Neuronal stem cell (in vitro differentiated cells): ENCODE results near the gene CDH11.

Source experiments
- DNase-seq: peaks from one replicate; pipeline ENCODE4 v3.0.0-alpha.2; 2013; ENCODE audit warnings: low spot score
- H2AFZ ChIP-seq: one replicate; pipeline ENCODE4 v1.6.1; 2013; ENCODE audit warnings: mild to moderate bottlenecking, low read length, inconsistent platforms
- H2AK5ac ChIP-seq: 2 replicates; pipeline ENCODE4 v1.6.1; 2013; ENCODE audit warnings: low read depth, mild to moderate bottlenecking, inconsistent platforms, low read length, moderate library complexity, mixed read lengths
- H2BK120ac ChIP-seq: 2 replicates; pipeline ENCODE4 v1.6.1; 2013; ENCODE audit warnings: low read depth, mild to moderate bottlenecking, inconsistent platforms, low read length, moderate library complexity, mixed read lengths
- H2BK12ac ChIP-seq: one replicate; pipeline ENCODE4 v1.6.1; 2013; ENCODE audit warnings: low read length, inconsistent platforms
- H2BK15ac ChIP-seq: 2 replicates; pipeline ENCODE4 v1.6.1; 2013; ENCODE audit warnings: mild to moderate bottlenecking, low read length, inconsistent platforms, mixed read lengths
- H2BK5ac ChIP-seq: one replicate; pipeline ENCODE4 v1.6.1; 2013; ENCODE audit warnings: inconsistent platforms, mild to moderate bottlenecking, low read length, moderate library complexity
- H3K14ac ChIP-seq: one replicate; pipeline ENCODE4 v1.6.1; 2013; ENCODE audit warnings: low read length, inconsistent platforms
- H3K18ac ChIP-seq: 2 replicates; pipeline ENCODE4 v1.6.1; 2013; ENCODE audit warnings: low read length, inconsistent platforms
- H3K23ac ChIP-seq: 2 replicates; pipeline ENCODE4 v1.6.1; 2013; ENCODE audit warnings: low read depth, mild to moderate bottlenecking, mixed read lengths, low read length, inconsistent platforms; ENCODE audit not compliant: poor library complexity
- H3K27ac ChIP-seq: replicated peaks from 3 replicates; pipeline ENCODE4 v1.5.1; 2013; ENCODE audit warnings: low read length, inconsistent platforms
- H3K27me3 ChIP-seq, 3 experiments: 2 replicates each; pipeline ENCODE4 v1.6.1; 2013; ENCODE audit warnings: low read length in 3 of 3, mild to moderate bottlenecking in 2 of 3, inconsistent platforms in 1 of 3, low read depth in 1 of 3, mixed read lengths in 1 of 3, moderate library complexity in 1 of 3; ENCODE audit not compliant: control insufficient read depth in 3 of 3, insufficient read depth in 3 of 3
- H3K36me3 ChIP-seq, 2 donors: replicated peaks in 1 of 2; 2 replicates each; pipeline ENCODE4 v1.6.1; 2013; ENCODE audit warnings: low read length in 2 of 2; ENCODE audit not compliant: control insufficient read depth in 2 of 2, insufficient read depth in 2 of 2
- H3K4ac ChIP-seq: 2 replicates; pipeline ENCODE4 v1.6.1; 2013; ENCODE audit warnings: inconsistent platforms, mild to moderate bottlenecking, low read length, moderate library complexity
- H3K4me1 ChIP-seq, 2 donors: 1 replicate in 1 of 2; 2 replicates in 1 of 2; pipeline ENCODE4 v1.6.1; 2013; ENCODE audit warnings: low read length in 2 of 2, low read depth in 1 of 2; ENCODE audit not compliant: control insufficient read depth in 2 of 2, insufficient read depth in 1 of 2
- H3K4me2 ChIP-seq: one replicate; pipeline ENCODE4 v1.6.1; 2013; ENCODE audit warnings: mild to moderate bottlenecking, low read length, inconsistent platforms; ENCODE audit not compliant: insufficient read depth, poor library complexity, severe bottlenecking
- H3K4me3 ChIP-seq, 2 donors: 2 replicates each; pipeline ENCODE4 v1.5.1; 2013; ENCODE audit warnings: low read length in 2 of 2, mild to moderate bottlenecking in 2 of 2, inconsistent platforms in 1 of 2, moderate library complexity in 1 of 2
- H3K79me1 ChIP-seq: one replicate; pipeline ENCODE4 v1.6.1; 2013; ENCODE audit warnings: low read depth, mild to moderate bottlenecking, inconsistent platforms, low read length, moderate library complexity
- H3K9ac ChIP-seq: one replicate; pipeline ENCODE4 v1.6.1; 2013; ENCODE audit warnings: mild to moderate bottlenecking, low read depth, low read length, inconsistent platforms; ENCODE audit not compliant: poor library complexity
- H3K9me3 ChIP-seq, 2 donors: replicated peaks in 1 of 2; 2 replicates each; pipeline versions ENCODE3 to v1.6.1; 2013; ENCODE audit warnings: low read length in 2 of 2, mild to moderate bottlenecking in 2 of 2, inconsistent platforms in 1 of 2, low read depth in 1 of 2, mixed read lengths in 1 of 2, moderate library complexity in 1 of 2; ENCODE audit not compliant: control insufficient read depth in 2 of 2, insufficient read depth in 1 of 2
- H4K8ac ChIP-seq: one replicate; pipeline ENCODE4 v1.6.1; 2013; ENCODE audit warnings: low read depth, mild to moderate bottlenecking, inconsistent platforms, low read length, moderate library complexity
- H4K91ac ChIP-seq: one replicate; pipeline ENCODE4 v1.6.1; 2013; ENCODE audit warnings: low read length, low read depth, mild to moderate bottlenecking, inconsistent platforms; ENCODE audit not compliant: poor library complexity
- WGBS, 2 donors: extraction: QIAGEN DNeasy Blood & Tissue Kit; methylation state at CpG; one replicate each; pipeline ENCODE4 v1.1.7; 2013; ENCODE audit warnings: missing lambda C conversion rate in 2 of 2, mixed read lengths in 1 of 2; ENCODE audit not compliant: insufficient read length in 2 of 2, insufficient replicate concordance in 1 of 2; ENCODE audit errors: extremely low coverage in 2 of 2; 5-methylcytosine and 5-hydroxymethylcytosine counted together

CDH11 gene

DNA sequence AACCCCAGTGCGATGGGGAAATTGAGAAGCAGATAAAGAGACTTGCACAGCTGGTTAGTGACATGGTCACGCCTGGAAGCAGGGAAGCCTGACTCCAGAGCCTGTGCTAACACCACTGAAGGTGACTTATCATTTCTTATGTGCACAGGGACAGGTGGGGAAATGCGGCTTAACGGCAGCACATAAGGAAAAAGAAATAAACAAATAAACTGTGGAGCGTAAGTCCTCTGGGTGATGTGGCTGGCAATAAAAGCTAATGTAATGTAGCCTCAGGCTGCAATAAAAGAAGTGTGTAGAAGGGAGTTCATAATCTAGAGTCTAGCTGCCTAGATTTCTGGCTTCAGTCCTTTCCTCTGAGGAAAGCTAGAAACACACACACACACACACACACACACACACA lies 10.6 kb downstream of the CDH11 start:
- peaks cover 4% of the 10 kb centered on the region for H3K79me1 ChIP-seq
- H3K4ac ChIP-seq = no peak overlapping the region
- H3K4me3 ChIP-seq = no peak overlapping the region
- no peak overlapping the region for H4K91ac ChIP-seq
- H3K4me2 ChIP-seq = no peak overlapping the region
- no peak overlapping the region for H3K23ac ChIP-seq
- no peak overlapping the region for H2BK120ac ChIP-seq
- H3K18ac ChIP-seq = no peak overlapping the region
- H2AK5ac ChIP-seq = no peak overlapping the region
- H2AFZ ChIP-seq = no peak overlapping the region
- H3K14ac ChIP-seq = no peak overlapping the region
- H3K36me3 ChIP-seq = peaks cover 0 to 30% of the 10 kb centered on the region in 2 donors
- no peak overlapping the region for H3K27ac ChIP-seq
- H2BK12ac ChIP-seq = no peak overlapping the region
- H3K27me3 ChIP-seq = no peaks in the 10 kb centered on the region
- no peak overlapping the region for H2BK15ac ChIP-seq
- H3K9ac ChIP-seq = no peak overlapping the region
- H3K4me1 ChIP-seq = peaks cover 0 to 5% of the 10 kb centered on the region in 2 donors
- H3K9me3 ChIP-seq = no peaks in the 10 kb centered on the region
- WGBS, 2 donors = no CpG with 5 or more reads among the region's 5 CpGs
- H4K8ac ChIP-seq = no peak overlapping the region
- no peak for DNase-seq
- no peak overlapping the region for H2BK5ac ChIP-seq

DNA sequence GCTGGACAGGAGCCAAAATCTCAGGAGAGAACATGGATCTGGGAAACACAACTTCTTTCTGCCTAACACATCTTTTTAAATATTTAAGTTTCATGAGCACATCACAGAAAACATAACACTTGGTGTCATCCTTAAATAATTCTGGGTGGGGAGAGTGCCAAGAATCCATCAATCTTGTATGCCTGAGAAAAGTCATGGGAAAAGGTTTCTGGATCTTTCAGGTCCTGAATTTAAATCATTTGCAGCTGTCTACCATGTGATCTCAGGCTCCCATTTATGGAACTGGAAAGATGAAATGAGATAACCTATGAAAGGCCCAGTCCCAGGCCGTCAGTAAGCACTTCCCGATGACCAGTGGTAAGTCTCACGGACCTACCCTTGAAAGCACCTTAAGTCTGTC lies 15.1 kb downstream of the CDH11 start:
- Histone ChIP-seq H3K23ac (no peak overlapping the region), H3K36me3 (peaks cover 0 to 22% of the 10 kb centered on the region in 2 donors), H2AFZ (no peak overlapping the region), H2BK15ac (no peak overlapping the region), H3K4me3 (no peak overlapping the region), H4K8ac (no peak overlapping the region), H3K4ac (no peak overlapping the region), H3K79me1 (peaks cover 6% of the 10 kb centered on the region), H3K18ac (no peak overlapping the region), H3K27me3 (no peaks in the 10 kb centered on the region), H3K9me3 (no peaks in the 10 kb centered on the region), H3K9ac (no peak overlapping the region), H3K4me2 (no peak overlapping the region), H3K4me1 (peaks cover 0 to 3% of the 10 kb centered on the region in 2 donors), H4K91ac (no peak overlapping the region), H2BK120ac (no peak overlapping the region), H2AK5ac (no peak overlapping the region), H3K14ac (no peak overlapping the region), H2BK5ac (no peak overlapping the region), H2BK12ac (no peak overlapping the region), H3K27ac (no peak overlapping the region)
- no peak for DNase-seq
- no CpG with 5 or more reads among the region's 3 CpGs for WGBS, 2 donors

DNA sequence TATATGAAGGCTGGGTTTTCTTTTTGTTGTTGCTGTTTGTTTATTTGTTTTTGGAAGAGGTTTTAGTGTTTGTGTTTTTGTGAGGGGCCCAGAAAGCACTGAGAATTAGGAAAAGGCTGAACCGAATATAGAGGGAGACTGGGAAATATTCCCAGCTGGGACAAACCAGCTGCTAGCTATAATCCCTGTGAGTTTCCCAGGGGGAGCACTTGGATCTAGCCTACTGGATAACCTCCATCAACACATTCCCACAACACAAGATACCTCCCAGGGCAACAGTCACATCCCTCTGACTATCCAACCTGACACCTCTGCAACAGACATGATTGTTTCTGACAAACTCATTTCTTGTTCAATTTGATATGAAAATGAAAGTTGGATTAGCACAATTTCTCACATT lies 16.7 kb downstream of the CDH11 start:
- no peak overlapping the region for H3K27ac ChIP-seq
- no peak overlapping the region for H2BK15ac ChIP-seq
- no peak overlapping the region for H4K8ac ChIP-seq
- H3K23ac ChIP-seq = no peak overlapping the region
- no CpG with 5 or more reads among the region's 1 CpG for WGBS, 2 donors
- no peak overlapping the region for H2BK120ac ChIP-seq
- H4K91ac ChIP-seq = no peak overlapping the region
- H2BK12ac ChIP-seq = no peak overlapping the region
- H2AK5ac ChIP-seq = no peak overlapping the region
- no peak overlapping the region for H3K4me3 ChIP-seq
- H3K18ac ChIP-seq = no peak overlapping the region
- no peak for DNase-seq
- H3K9ac ChIP-seq = no peak overlapping the region
- H3K14ac ChIP-seq = no peak overlapping the region
- H3K36me3 ChIP-seq = peaks cover 0 to 21% of the 10 kb centered on the region in 2 donors
- peaks cover 0 to 3% of the 10 kb centered on the region in 2 donors for H3K4me1 ChIP-seq
- H3K4ac ChIP-seq = no peak overlapping the region
- no peaks in the 10 kb centered on the region for H3K9me3 ChIP-seq
- H3K79me1 ChIP-seq = peaks cover 6% of the 10 kb centered on the region
- no peak overlapping the region for H3K4me2 ChIP-seq
- H3K27me3 ChIP-seq = no peaks in the 10 kb centered on the region
- H2BK5ac ChIP-seq = no peak overlapping the region
- H2AFZ ChIP-seq = no peak overlapping the region

DNA sequence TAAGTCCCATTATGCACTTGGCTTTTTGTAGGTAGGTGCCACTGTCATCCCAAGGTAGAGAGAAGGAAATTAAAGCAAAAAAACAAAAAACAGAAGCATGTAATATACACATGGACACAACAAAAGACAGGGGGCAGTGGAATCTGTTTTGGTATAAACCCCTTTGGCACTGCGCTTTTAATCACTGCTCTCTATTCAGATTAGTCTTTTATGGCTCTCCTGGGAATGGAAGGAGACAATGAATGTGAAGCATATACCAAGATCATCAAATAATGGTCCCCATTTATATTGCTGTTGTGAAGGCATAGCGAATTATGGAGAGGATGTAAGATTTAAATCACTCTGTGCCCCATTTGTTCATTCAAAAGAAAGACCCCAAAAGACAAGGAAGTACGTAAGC lies 17.4 kb downstream of the CDH11 start:
- Histone ChIP-seq H3K27me3 (no peaks in the 10 kb centered on the region), H4K91ac (no peak overlapping the region), H2AK5ac (no peak overlapping the region), H3K4me3 (no peak overlapping the region), H2BK15ac (no peak overlapping the region), H3K36me3 (peaks cover 0 to 20% of the 10 kb centered on the region in 2 donors), H3K9me3 (no peaks in the 10 kb centered on the region), H3K4me1 (peaks cover 0 to 3% of the 10 kb centered on the region in 2 donors), H3K9ac (no peak overlapping the region), H3K23ac (no peak overlapping the region), H3K4me2 (no peak overlapping the region), H2BK12ac (no peak overlapping the region), H3K27ac (no peak overlapping the region), H4K8ac (no peak overlapping the region), H3K14ac (no peak overlapping the region), H2BK5ac (no peak overlapping the region), H2BK120ac (no peak overlapping the region), H3K79me1 (peaks cover 6% of the 10 kb centered on the region), H3K18ac (no peak overlapping the region), H3K4ac (no peak overlapping the region), H2AFZ (no peak overlapping the region)
- WGBS, 2 donors = no CpG with 5 or more reads among the region's 3 CpGs
- no peak for DNase-seq
